SK-N-SH treated with all-trans-retinoic acid at 6 μM for 48 hours (cell line): ENCODE data around the gene IFNL3.

Experiments
- PPARA ChIP-seq: fragments of 250-450 bp; sonication (Bioruptor Pico); IDR thresholded peaks from 2 replicates; pipeline ENCODE4 v1.5.0; 2020; ENCODE audit warnings: mild to moderate bottlenecking, borderline replicate concordance
- RARB ChIP-seq: fragments of 250-450 bp; sonication (Bioruptor Pico); IDR thresholded peaks from 2 replicates; pipeline ENCODE4 v1.8.0; 2021; ENCODE audit warnings: mild to moderate bottlenecking, moderate library complexity
- SNAI2 ChIP-seq: fragments of 250-450 bp; sonication (Bioruptor Pico); IDR thresholded peaks from 2 replicates; pipeline ENCODE4 v1.5.0; 2020; ENCODE audit warnings: mild to moderate bottlenecking, moderate library complexity
- TOX ChIP-seq: fragments of 250-450 bp; sonication (Bioruptor Pico); IDR thresholded peaks from 2 replicates; pipeline ENCODE4 v1.8.0; 2021; ENCODE audit warnings: mild to moderate bottlenecking, moderate library complexity, borderline replicate concordance
- ZC3H10 ChIP-seq: fragments of 250-450 bp; sonication (Bioruptor Pico); IDR thresholded peaks from 2 replicates; pipeline ENCODE4 v1.5.1; 2021; ENCODE audit warnings: mild to moderate bottlenecking, moderate library complexity
- ZFP30 ChIP-seq: fragments of 450-650 bp; formaldehyde crosslinking; IDR thresholded peaks from 2 replicates; pipeline ENCODE4 v1.5.0; 2022; ENCODE audit warnings: mild to moderate bottlenecking, moderate library complexity
- TF ChIP-seq, protein P1 (sequence below): fragments of 250-450 bp; sonication (Bioruptor Pico); IDR thresholded peaks from 2 replicates; pipeline ENCODE4 v1.5.1; 2020; ENCODE audit warnings: low read depth, mild to moderate bottlenecking, moderate library complexity
- TF ChIP-seq, protein P2 (sequence below): fragments of 250-450 bp; sonication (Bioruptor Pico); IDR thresholded peaks from 2 replicates; pipeline ENCODE4 v1.8.0; 2021; ENCODE audit warnings: low read depth, mild to moderate bottlenecking, moderate library complexity, borderline replicate concordance

DNA sequence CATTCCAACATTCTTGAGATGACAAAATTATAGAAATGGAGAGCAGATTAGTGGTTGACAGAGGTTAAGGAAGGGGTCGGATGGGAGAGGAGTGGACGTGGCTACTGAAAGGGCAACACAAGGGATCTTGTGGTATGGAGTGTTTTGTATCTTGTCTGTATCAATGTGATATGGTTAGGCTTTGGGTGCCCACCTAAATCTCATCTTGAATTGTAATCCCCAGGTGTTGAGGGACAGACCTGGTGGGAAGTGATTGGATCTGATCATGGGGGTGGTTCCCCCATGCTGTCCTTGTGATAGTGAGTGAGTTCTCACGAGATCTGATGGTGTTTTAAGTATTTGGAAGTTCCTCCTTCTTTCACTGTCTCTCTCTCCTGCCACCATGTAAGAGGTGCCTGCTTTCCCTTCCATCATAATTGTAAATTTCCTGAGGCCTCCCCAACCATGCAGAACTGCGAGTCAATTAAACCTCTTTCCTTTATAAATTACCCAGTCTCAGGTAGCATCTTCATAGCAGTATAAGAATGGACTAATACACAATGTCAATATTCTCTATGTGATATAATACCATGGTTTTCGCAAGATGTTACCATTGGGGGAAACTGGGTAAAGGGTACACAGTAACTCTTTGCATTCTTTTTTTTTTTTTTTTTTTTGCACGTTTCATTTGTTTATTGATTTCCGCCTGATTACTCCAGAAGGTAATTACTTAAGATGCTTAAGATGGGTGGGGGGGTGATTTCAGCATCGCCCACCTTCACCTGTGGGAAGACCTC lies 8.8 kb upstream of the IFNL3 start:
- TF ChIP-seq ZFP30 (no peak), SNAI2 (CRISPR knock-in tag) (no peak), PPARA (CRISPR knock-in tag) (no peak), ZC3H10 (CRISPR knock-in tag) (no peak), RARB (no peak), TOX (CRISPR knock-in tag) (no peak)
- TF ChIP-seq, protein P1, sequence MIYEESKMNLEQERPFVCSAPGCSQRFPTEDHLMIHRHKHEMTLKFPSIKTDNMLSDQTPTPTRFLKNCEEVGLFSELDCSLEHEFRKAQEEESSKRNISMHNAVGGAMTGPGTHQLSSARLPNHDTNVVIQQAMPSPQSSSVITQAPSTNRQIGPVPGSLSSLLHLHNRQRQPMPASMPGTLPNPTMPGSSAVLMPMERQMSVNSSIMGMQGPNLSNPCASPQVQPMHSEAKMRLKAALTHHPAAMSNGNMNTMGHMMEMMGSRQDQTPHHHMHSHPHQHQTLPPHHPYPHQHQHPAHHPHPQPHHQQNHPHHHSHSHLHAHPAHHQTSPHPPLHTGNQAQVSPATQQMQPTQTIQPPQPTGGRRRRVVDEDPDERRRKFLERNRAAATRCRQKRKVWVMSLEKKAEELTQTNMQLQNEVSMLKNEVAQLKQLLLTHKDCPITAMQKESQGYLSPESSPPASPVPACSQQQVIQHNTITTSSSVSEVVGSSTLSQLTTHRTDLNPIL (CRISPR knock-in tag): no peak
- TF ChIP-seq, protein P2, sequence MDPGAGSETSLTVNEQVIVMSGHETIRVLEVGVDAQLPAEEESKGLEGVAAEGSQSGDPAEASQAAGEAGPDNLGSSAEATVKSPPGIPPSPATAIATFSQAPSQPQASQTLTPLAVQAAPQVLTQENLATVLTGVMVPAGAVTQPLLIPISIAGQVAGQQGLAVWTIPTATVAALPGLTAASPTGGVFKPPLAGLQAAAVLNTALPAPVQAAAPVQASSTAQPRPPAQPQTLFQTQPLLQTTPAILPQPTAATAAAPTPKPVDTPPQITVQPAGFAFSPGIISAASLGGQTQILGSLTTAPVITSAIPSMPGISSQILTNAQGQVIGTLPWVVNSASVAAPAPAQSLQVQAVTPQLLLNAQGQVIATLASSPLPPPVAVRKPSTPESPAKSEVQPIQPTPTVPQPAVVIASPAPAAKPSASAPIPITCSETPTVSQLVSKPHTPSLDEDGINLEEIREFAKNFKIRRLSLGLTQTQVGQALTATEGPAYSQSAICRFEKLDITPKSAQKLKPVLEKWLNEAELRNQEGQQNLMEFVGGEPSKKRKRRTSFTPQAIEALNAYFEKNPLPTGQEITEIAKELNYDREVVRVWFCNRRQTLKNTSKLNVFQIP: no peak
